IPS-15b (cell line): Measurements from ENCODE around the gene SOCS3.

Source experiments
- H3K27me3 ChIP-seq: one replicate; pipeline ENCODE4 v1.6.1; 2013; ENCODE audit warnings: low read length; ENCODE audit not compliant: control insufficient read depth, insufficient read depth
- H3K36me3 ChIP-seq: one replicate; pipeline ENCODE4 v1.6.1; 2013; ENCODE audit warnings: low read length; ENCODE audit not compliant: control insufficient read depth, insufficient read depth
- H3K4me1 ChIP-seq: one replicate; pipeline ENCODE4 v1.6.1; 2013; ENCODE audit warnings: mild to moderate bottlenecking, low read length; ENCODE audit not compliant: control insufficient read depth, insufficient read depth
- H3K4me3 ChIP-seq: one replicate; pipeline ENCODE4 v1.5.1; 2013; ENCODE audit warnings: low read depth, low read length
- H3K9ac ChIP-seq: one replicate; pipeline ENCODE4 v1.6.1; 2013; ENCODE audit warnings: low read depth, mild to moderate bottlenecking, low read length
- H3K9me3 ChIP-seq: one replicate; pipeline ENCODE4 v1.6.1; 2013; ENCODE audit warnings: mild to moderate bottlenecking, low read length; ENCODE audit not compliant: control insufficient read depth, insufficient read depth

Gene SOCS3

DNA sequence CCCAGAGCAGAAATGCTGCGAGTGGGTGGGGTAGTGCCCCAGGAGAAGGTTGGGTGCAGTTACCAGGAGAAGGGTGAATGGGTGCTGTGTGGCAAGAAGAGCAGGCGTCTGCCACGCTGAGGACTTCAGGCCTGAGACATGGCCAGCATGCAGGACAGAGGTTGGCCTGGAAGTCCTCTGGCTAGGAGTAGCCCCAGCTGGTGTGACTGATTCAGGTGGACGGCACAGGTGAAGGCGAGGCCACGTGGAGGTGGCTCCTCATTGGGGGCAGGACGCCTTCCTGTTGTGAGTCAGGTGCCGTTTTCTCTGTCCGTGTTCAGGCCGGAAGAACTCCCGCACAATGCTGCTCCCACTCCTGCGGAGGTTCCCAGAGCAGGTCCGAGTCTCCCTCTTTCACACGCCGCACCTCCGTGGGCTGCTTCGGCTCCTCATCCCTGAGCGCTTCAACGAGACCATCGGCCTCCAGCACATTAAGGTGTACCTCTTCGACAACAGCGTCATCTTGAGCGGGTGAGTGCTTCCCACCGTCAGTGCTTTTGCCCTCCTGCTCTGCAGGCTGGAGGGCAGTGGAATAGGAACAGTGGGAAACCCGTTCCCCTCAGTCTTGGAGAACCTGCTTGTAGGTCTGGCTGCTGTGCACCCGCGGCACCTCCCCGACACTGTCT lies 39.3 kb upstream of the SOCS3 start:
- H3K4me3 ChIP-seq, result no peak overlapping the region
- no peaks in the 10 kb centered on the region for H3K27me3 ChIP-seq
- H3K36me3 ChIP-seq, result peaks cover 65% of the 10 kb centered on the region
- H3K9ac ChIP-seq, result no peak overlapping the region
- H3K4me1 ChIP-seq, result no peaks in the 10 kb centered on the region
- no peaks in the 10 kb centered on the region for H3K9me3 ChIP-seq

DNA sequence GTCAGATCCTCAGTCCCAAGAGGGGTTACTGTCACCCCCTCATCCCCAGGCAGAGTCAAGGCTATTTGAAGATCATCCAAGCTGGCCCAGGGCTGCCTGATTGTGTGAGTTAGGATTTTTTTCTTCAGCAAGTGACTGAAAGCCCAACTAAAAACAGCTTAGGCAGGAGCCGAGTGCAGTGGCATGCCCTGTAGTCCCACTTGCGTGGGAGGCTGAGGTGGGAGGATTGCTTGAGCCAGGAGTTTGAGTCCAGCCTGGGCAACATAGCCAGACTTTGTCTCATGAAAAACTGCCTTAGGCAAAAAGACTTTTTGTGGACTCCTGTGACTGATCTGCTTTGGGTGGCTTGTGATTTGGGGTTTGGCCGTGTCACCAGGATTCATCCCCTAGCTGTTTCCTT lies 38.5 kb upstream of the SOCS3 start:
- Histone ChIP-seq H3K4me3 (no peak overlapping the region), H3K27me3 (no peaks in the 10 kb centered on the region), H3K36me3 (peaks cover 58% of the 10 kb centered on the region), H3K9me3 (no peaks in the 10 kb centered on the region), H3K9ac (no peak overlapping the region), H3K4me1 (no peaks in the 10 kb centered on the region)

DNA sequence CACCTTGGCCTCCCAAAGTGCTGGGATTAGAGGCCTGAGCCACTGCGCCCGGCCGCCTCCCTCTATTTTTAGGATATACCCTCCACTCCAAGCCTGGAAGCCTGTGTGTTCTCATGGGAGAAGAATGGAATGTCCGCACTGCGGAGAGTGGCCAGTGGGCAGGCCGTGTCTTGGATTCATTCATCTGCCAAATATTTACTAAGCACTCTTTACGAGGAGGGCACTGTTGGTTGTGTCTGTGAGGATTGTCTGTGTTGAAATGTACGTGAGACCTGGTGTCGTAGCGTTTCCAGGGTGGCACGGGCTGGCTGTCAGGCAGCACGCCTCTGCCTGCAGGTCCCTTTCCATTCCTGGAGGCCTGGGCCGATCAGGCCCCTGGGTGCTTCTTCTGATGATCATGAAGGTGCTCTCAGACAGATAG lies 37.8 kb upstream of the SOCS3 start:
- H3K9ac ChIP-seq, result no peak overlapping the region
- H3K4me1 ChIP-seq, result no peaks in the 10 kb centered on the region
- no peaks in the 10 kb centered on the region for H3K9me3 ChIP-seq
- H3K4me3 ChIP-seq, result no peak overlapping the region
- H3K36me3 ChIP-seq, result peaks cover 51% of the 10 kb centered on the region
- H3K27me3 ChIP-seq, result no peaks in the 10 kb centered on the region

DNA sequence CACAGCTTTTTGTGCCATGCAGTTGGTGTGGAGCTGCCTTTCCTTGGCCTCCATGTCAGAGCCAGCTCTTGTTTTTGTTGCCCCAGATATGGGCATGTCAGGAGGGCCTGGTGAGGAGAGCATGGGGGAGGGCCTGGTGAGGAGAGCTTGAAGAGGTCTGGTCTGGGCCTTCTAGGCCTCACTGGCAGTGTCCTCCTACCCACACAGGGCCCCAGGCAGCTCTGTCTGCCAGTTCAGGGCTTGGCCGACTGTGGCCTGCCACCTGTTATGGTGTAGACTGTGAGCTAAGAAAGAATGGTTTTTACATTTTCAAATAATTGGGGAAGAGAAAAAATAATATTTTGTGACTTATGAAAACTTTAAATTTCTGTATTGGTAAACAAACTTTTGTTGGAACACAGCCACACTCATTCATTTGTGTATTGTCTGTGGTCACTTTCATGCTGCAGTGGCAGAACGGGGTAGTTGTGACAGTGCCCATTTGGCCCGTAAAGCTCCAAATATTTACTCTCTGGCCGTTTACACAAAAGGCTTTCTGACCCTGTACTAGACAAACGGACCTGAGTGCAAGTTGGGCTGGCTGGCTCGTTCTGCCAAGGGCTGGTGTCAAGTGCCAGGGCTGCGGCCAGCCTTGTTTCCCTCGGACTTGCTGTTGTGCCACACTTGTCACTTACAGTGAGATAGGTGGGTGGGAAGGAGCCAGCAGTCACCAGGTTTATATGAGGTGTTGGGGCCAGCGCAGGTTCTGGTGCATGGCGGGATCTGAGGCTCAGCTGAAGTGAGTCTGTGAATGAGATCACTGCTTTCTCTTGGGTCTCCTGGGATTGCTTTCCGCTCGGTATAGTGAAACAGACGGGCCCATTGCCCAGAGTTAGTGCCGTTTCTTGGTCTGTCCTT lies 36.8 kb upstream of the SOCS3 start:
- H3K9me3 ChIP-seq, result no peaks in the 10 kb centered on the region
- peaks cover 49% of the 10 kb centered on the region for H3K36me3 ChIP-seq
- no peak overlapping the region for H3K9ac ChIP-seq
- H3K4me1 ChIP-seq, result no peaks in the 10 kb centered on the region
- no peak overlapping the region for H3K4me3 ChIP-seq
- H3K27me3 ChIP-seq, result no peaks in the 10 kb centered on the region

DNA sequence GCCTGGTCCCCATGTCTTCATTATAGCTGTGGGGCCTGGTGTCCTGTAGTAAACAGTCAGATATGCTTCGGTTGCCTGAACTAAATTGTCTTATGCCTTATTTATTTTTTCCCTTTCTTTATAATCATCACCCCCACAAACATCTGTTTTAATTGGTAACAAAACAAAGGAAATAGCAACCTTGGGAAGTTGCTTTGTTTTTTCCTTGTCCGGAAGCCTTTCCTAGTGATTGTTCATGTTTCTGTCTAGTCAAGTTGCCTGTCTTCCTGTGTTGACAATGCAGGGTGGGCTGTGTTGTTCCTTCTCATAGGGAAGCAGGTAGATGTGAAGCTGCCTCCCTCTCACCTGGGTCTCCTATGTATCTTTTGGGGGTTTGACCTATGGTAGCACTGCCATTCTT lies 35.3 kb upstream of the SOCS3 start:
- H3K36me3 ChIP-seq, result peaks cover 34% of the 10 kb centered on the region
- H3K9ac ChIP-seq, result no peak overlapping the region

DNA sequence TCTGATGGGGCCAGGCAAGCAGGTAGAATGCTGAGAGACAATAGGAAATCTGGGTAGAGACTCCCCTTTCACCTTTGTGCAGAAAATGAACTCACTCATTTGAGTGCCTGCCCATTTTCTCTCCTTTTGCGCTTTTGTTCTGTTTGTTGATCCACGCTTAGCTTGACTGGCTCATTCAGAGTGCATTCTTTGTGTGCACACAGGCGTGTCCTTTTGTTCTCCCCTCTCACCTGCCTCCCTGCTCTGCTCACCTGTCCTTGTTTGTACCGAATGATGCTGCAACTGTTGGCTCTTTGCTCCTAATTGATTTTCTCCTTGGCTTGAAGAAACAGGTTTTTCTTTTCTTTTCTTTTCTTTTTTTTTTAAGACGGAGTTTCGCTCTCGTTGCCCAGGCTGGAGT lies 34.3 kb upstream of the SOCS3 start:
- Histone ChIP-seq H3K27me3 (no peaks in the 10 kb centered on the region), H3K36me3 (peaks cover 25% of the 10 kb centered on the region), H3K4me1 (peaks cover 4% of the 10 kb centered on the region), H3K9ac (no peak overlapping the region), H3K9me3 (no peaks in the 10 kb centered on the region), H3K4me3 (no peak overlapping the region)

More for the DNA sequence above, 35.3 kb upstream of the SOCS3 start:
- peaks cover 2% of the 10 kb centered on the region for H3K4me1 ChIP-seq
- H3K9me3 ChIP-seq, result no peaks in the 10 kb centered on the region
- no peaks in the 10 kb centered on the region for H3K27me3 ChIP-seq
- no peak overlapping the region for H3K4me3 ChIP-seq

DNA sequence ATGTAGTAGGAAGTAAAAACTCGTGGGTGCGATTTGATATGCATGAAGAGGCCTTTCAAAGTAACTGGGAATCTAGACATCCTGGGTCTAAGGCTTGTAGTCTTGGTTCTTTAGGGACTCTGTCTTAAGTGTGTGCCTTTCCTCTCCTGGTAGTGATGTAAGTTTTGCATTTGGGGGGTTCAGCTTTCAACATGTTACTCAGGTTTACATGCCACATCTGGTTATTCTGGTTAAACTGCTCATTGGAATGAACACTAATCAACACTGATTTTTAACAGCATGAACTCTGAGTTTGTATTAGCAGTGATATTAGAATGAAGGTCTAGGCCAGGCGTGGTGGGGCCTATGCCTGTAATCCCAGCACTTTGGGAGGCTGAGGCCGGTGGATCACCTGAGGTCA lies 33.7 kb upstream of the SOCS3 start:
- Histone ChIP-seq H3K4me1 (peaks cover 4% of the 10 kb centered on the region), H3K9ac (no peak overlapping the region), H3K4me3 (no peak overlapping the region), H3K27me3 (no peaks in the 10 kb centered on the region), H3K36me3 (peaks cover 19% of the 10 kb centered on the region), H3K9me3 (no peaks in the 10 kb centered on the region)

DNA sequence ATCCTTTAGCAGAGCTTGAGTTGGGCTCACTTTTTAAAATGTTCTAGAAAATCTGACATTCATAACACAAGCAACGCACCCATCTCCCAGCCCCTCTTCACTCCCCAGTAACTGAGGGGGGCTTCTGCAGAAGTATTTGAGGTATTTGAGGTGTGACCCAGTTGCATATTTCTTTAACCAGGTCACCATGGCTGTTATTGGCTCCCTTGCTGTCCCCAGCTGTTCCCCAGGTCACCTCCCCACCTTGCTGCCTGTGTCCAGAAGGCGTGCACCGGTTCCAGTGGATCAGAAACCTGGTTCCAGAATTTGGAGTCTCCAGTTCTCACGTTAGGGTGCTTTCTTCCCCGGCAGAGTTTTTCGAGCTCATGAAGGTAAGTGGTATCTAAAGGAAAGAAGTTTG lies 32.4 kb upstream of the SOCS3 start:
- no peaks in the 10 kb centered on the region for H3K27me3 ChIP-seq
- no peak overlapping the region for H3K4me3 ChIP-seq
- no peak overlapping the region for H3K9ac ChIP-seq
- H3K36me3 ChIP-seq, result peaks cover 10% of the 10 kb centered on the region
- H3K9me3 ChIP-seq, result no peaks in the 10 kb centered on the region
- H3K4me1 ChIP-seq, result peaks cover 4% of the 10 kb centered on the region

DNA sequence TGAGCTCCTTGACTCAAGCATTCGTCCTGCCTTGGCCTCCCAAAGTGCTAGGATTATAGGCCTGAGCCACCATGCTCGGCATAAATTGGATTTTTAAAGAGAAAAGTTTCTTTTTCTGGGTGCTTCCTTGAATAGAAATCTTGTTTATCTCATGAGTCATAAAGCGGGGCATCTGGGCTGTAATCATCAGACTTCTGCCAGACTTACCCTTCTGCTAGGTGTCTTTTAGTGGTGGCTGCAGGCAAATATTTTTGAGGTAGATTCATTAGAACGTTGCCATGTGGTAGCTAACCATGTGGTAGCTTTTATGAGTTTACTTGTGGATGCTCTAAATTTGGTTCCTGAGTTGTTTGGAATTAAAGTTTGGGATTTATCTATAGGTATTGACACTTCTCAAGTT lies 32.0 kb upstream of the SOCS3 start:
- no peaks in the 10 kb centered on the region for H3K9me3 ChIP-seq
- H3K9ac ChIP-seq, result no peak overlapping the region
- peaks cover 4% of the 10 kb centered on the region for H3K4me1 ChIP-seq
- H3K27me3 ChIP-seq, result no peaks in the 10 kb centered on the region
- no peak overlapping the region for H3K4me3 ChIP-seq
- H3K36me3 ChIP-seq, result peaks cover 6% of the 10 kb centered on the region

DNA sequence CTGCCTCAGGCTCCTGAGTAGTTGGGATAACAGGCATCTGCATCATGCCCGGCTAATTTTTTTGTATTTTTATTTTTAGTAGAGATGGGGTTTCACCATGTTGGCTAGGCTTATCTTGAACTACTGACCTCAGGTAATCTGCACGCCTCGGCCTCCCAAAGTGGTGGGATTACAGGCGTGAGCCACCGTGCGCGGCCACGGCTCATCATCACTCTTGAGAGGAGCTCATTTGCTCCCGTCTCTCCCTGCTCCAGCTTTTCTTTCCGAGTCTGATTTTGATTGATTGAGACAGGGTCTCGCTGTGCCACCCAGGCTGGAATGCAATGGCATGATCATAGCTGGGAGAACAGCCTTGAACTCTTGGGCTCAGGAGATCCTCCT lies 31.2 kb upstream of the SOCS3 start:
- H3K4me3 ChIP-seq, result no peak overlapping the region
- no peaks in the 10 kb centered on the region for H3K27me3 ChIP-seq
- no peaks in the 10 kb centered on the region for H3K9me3 ChIP-seq
- H3K4me1 ChIP-seq, result peaks cover 8% of the 10 kb centered on the region
- no peak overlapping the region for H3K9ac ChIP-seq
- no peaks in the 10 kb centered on the region for H3K36me3 ChIP-seq

DNA sequence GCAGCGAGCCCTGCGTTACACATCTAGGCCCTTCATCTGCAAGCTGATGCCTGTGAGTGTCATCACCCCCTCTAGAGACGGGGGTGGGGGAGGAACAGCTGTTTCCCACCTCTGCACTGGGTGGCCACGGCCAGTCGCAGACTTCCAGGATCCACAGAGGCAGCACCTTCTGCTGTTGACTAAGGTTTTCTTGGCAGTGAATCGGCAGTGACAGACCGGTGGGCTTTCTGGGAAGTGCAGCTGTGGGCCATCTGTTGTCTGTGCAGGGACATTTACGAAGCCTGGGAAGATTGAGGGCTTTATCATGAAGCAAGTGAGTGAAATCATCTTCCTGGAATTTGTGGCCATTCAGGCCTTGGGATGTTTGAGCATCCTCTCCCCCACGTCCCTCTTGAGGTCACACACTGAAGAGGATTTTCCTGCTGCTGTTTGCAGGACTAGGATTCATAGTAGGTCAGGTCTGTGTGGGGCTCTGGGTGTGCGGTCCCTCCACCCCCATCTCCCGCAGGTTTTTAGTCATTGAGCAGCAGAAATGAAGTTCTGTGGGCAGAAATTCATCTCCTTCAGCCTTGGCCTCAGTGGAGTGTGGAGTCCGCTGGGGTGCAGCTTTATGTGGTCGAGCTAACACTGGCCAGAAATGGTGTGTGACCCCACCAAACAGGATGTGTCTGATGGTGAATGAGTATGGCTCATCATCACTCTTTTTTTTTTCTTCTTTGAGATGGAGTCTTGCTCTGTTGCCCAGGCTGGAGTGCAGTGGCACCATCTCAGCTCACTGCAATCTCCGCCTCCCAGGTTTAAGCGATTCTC lies 30.6 kb upstream of the SOCS3 start:
- H3K27me3 ChIP-seq, result no peaks in the 10 kb centered on the region
- H3K36me3 ChIP-seq, result no peaks in the 10 kb centered on the region
- H3K9me3 ChIP-seq, result no peaks in the 10 kb centered on the region
- no peak overlapping the region for H3K4me3 ChIP-seq
- H3K9ac ChIP-seq, result no peak overlapping the region
- peaks cover 13% of the 10 kb centered on the region for H3K4me1 ChIP-seq
